Measurements from ENCODE around the gene C6orf136. TPM values are rescaled to one million over a fixed set of nuclear protein-coding genes. Genes with fewer than 3 reads are reported as not detected.
"Not testable (repeated sequence)": the region's sequence is repeated elsewhere in the genome, so short reads cannot be mapped to it uniquely, and the experiment has no call there.

The C6orf136 gene
- total RNA-seq: 13.5 and 17.2 TPM in 2 replicates
- long read RNA-seq: 0 reads

GRCh38 chr6:30646450-30647241 lies at the start of gene C6orf136:
TSS of gene C6orf136 (plus strand) at chr6:30647133. CDS start at chr6:30647232, 99 bp downstream.
- Mint-ChIP-seq H3K4me3 (ENCODE audit: unreplicated experiment) (peak within 1 kb of the TSS; percentile 83), H3K27me3 (ENCODE audit: unreplicated experiment) (no peaks in the 10 kb centered on the region), H3K9me3 (ENCODE audit: unreplicated experiment) (no peaks in the 10 kb centered on the region), H3K36me3 (ENCODE audit: unreplicated experiment) (peaks cover 18% of the 10 kb centered on the region), H3K27ac (ENCODE audit: unreplicated experiment) (peak within 1 kb of the TSS; percentile 74), H3K4me1 (ENCODE audit: unreplicated experiment) (peaks cover 15% of the 10 kb centered on the region)
- TF ChIP-seq CTCF (IDR thresholded peaks at IDR 0.05): no peak
- DNase-seq (ENCODE audit: extremely low spot score, unreplicated experiment): peak; percentile 97

DNA sequence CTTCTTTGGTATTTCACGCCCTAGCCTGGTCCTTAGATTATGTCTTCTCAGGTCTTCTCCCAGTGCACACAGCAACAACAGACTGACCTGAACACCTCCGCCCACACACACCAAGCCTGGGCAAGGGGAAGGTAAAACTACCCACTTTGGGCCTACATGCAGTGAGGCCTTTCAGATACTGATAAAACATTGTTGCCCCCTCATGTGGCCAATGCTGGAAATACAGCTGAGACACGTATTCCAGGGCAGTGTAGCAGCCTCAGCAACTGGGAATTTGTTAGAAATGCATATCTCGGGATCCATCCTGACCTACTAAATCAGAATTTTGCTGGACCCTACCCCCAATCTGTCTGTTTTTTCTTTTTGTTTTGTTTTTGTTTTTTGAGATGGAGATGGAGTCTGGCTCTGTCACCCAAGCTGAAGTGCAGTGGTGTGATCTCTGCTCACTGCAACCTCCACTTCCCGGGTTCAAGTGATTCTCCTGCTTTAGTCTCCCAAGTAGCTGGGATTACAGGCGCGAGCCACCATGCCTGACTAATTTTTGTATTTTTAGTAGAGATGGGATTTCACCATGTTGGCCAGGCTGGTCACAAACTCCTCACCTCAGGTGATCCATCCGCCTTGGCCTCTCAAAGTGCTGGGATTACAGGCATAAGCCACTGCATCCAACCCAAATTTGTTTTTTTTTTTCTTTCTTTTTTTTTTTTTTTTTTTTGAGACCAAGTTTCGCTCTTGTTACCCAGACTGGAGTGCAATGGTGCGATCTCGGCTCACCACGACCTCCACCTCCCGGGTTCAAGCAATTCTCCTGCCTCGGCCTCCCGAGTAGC lies 49.4 kb upstream of the C6orf136 start:
- not testable (repeated sequence) for H3K27me3 Mint-ChIP-seq (ENCODE audit: unreplicated experiment); H3K4me3 Mint-ChIP-seq (ENCODE audit: unreplicated experiment); H3K36me3 Mint-ChIP-seq (ENCODE audit: unreplicated experiment); H3K4me1 Mint-ChIP-seq (ENCODE audit: unreplicated experiment); H3K9me3 Mint-ChIP-seq (ENCODE audit: unreplicated experiment)
- H3K27ac Mint-ChIP-seq (ENCODE audit: unreplicated experiment): peak overlapping the region; percentile 32
- TF ChIP-seq CTCF (IDR thresholded peaks at IDR 0.05): peak; percentile 76
- peak; percentile 90 for DNase-seq (ENCODE audit: extremely low spot score, unreplicated experiment)

DNA sequence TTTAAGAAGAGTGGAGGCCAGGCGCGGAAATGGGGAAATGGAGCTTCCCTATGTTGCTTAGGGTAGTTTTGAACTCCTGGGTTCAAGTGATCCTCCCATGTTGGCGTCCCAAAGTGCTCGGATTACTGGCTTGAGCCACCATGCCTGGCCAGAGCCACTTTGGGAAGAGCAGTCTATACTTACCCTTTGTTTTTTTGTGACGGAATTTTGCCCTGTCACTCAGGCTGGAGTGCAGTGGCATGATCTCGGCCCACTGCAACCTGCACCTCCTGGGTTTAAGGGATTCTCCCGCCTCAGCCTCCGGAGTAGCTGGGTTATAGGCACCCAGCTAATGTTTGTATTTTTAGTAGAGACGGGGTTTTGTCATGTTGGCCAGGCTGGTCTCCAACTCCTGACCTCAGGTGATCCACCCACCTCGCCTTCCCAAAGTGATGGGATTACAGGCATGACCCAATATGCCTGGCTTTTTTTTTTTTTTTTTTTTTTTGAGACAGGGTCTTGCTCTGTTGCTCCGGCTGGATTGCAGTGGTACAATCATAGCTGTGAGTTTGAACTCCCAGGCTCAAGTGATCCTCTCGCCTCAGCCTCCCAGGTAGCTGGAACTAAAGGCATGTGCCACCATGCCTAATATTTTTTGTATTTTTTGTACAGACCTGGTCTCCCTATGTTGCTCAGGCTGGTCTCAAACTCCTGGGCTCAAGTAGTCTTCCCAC lies 47.9 kb upstream of the C6orf136 start:
- no peaks in the 10 kb centered on the region for H3K9me3 Mint-ChIP-seq (ENCODE audit: unreplicated experiment)
- H3K4me1 Mint-ChIP-seq (ENCODE audit: unreplicated experiment): peaks cover 6% of the 10 kb centered on the region
- DNase-seq (ENCODE audit: extremely low spot score, unreplicated experiment): no peak
- no peak overlapping the region for H3K4me3 Mint-ChIP-seq (ENCODE audit: unreplicated experiment)
- no peak for TF ChIP-seq CTCF (IDR thresholded peaks at IDR 0.05)
- H3K27ac Mint-ChIP-seq (ENCODE audit: unreplicated experiment): no peak overlapping the region
- H3K27me3 Mint-ChIP-seq (ENCODE audit: unreplicated experiment): no peaks in the 10 kb centered on the region
- peaks cover 17% of the 10 kb centered on the region for H3K36me3 Mint-ChIP-seq (ENCODE audit: unreplicated experiment)

DNA sequence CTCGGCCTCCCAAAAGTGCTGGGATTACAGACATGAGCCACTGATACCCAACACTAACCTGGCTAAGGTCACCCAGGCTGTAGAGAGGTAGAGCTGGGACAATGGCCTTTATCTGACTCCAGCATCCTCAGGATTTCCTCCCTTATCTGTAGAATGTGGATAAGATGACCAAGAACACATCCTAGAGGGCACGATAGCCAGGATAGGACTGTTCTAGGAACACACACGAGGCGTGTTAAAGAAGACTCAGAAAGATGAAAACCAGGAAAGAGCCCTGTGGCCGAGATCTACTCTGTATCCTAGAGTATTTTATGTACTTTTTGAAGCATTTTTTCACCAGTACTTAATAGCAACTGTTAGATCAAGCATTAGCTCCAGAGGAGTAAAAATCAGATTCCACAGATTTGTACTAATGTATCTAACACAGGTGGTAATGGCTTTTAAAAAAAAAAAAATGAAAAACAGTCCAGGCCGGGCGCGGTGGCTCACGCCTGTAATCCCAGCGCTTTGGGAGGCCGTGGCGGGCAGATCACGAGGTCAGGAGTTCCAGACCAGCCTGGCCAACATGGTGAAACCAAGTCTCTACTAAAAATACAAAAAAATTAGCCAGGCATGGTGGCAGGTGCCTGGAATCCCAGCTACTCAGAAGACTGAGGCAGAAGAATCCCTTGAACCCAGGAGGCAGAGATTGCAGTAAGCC lies 47.2 kb upstream of the C6orf136 start:
- Mint-ChIP-seq H3K27ac (ENCODE audit: unreplicated experiment) (no peak overlapping the region), H3K9me3 (ENCODE audit: unreplicated experiment) (no peaks in the 10 kb centered on the region), H3K4me1 (ENCODE audit: unreplicated experiment) (peaks cover 6% of the 10 kb centered on the region), H3K27me3 (ENCODE audit: unreplicated experiment) (no peaks in the 10 kb centered on the region), H3K36me3 (ENCODE audit: unreplicated experiment) (peaks cover 22% of the 10 kb centered on the region), H3K4me3 (ENCODE audit: unreplicated experiment) (no peak overlapping the region)
- no peak for TF ChIP-seq CTCF (IDR thresholded peaks at IDR 0.05)
- DNase-seq (ENCODE audit: extremely low spot score, unreplicated experiment): no peak

Measured in osteocyte (in vitro differentiated cells).